ENCODE results near the gene SDC1. TPM values are rescaled to one million over a fixed set of nuclear protein-coding genes. Genes with fewer than 3 reads are reported as not detected.

The SDC1 gene
- polyA plus RNA-seq, 1 experiment: 42.0 TPM

DNA sequence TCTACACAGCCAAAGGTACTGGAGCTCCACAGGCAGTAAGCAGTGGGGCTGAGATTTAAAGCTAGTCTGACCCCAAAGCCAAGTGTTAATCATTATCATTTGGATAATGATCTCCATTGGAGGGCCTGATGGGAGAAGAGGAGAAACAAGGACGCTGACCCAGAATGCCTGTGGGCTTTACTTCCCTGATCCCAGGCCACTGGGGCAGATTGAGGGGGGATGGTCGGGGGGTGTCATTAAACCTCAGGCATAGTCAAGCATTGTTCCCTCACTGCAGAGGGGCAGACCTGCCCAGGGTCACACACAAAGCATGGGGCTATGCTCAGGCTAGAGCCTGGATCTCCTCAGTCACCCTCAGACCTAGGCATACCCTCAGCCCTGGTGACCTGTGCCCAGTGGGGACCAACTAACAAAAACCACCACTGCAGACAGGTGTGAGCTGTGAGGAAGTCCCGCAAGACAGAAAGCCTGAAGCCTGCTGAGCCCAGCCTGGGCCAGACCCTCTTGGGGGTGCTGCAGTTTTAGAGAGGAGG lies 53.4 kb downstream of the SDC1 start:
- no peak for TF ChIP-seq CTCF (IDR thresholded peaks at IDR 0.05; ENCODE audit: insufficient read depth, low read depth, low read length)
- Histone ChIP-seq H3K4me3 (ENCODE audit: low read depth, low read length) (no peak overlapping the region), H3K27me3 (ENCODE audit: control insufficient read depth, insufficient read depth, low read length) (no peaks in the 10 kb centered on the region; the same call in 1 of the 2 replicates), H3K36me3 (ENCODE audit: control insufficient read depth, insufficient read depth, low read length) (no peaks in the 10 kb centered on the region)
- no peak for DNase-seq (ENCODE audit: low read depth)
- POLR2A ChIA-PET: no interaction called here
- CTCF ChIA-PET: no interaction called here

GRCh38 chr2:20170704-20171250 lies 54.2 kb downstream of the SDC1 start:
- DNase-seq (ENCODE audit: low read depth): no peak
- Histone ChIP-seq H3K36me3 (ENCODE audit: control insufficient read depth, insufficient read depth, low read length) (no peaks in the 10 kb centered on the region), H3K27me3 (ENCODE audit: control insufficient read depth, insufficient read depth, low read length) (no peaks in the 10 kb centered on the region; the same call in 1 of the 2 replicates), H3K4me3 (ENCODE audit: low read depth, low read length) (no peak overlapping the region)
- POLR2A ChIA-PET: no interaction called here
- CTCF ChIA-PET: no interaction called here
- no peak for TF ChIP-seq CTCF (IDR thresholded peaks at IDR 0.05; ENCODE audit: insufficient read depth, low read depth, low read length)

DNA sequence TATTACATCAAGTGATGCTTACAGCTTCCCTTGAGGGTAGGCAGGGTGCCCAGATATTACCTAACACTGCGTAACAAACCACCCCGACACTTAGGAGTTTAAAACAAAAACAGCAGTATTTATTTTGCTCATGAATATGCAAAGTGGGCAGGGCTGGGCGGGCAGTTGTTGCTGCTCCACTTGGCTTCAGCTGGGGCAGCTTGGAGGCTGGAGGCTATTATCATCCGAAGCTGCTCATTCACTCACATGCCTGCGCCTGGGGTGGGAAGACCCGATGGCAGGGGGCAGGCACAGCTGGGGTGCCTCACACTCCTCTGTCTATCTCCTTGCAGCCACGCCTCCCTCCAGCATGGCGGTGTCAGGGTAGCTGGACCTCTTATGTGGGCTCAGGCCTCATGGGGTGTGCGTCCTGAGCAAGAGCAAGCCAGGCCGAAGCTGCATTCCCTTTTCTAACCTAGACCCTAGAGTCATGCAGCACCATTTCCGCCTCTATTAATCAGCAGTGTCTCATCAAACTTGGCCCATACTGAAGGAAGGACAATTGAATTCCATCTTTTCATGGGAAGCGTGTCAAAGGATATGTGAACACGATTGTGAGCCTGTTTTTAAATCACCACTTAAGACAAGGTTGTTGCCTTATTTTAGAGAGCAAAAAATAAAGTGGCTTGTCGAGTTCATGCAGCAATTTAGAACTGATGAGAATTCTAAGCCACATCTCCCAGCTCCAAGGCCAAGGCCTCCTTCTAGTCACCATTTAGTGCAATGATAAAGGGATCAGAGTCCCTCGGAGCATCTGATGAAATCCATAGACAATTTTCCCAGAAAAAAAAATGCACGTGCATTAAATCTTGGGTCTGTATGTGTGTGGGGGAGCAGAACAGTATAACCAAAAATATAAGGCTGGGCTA lies 54.9 kb downstream of the SDC1 start:
- ChIA-PET CTCF (interaction anchor here (0.9 kb wide), 1 partner anchor 13 kb away, joined by 3 read pairs; no protein-coding TSS in a partner anchor), POLR2A (no interaction called here)
- no peak for TF ChIP-seq CTCF (IDR thresholded peaks at IDR 0.05; ENCODE audit: insufficient read depth, low read depth, low read length)
- no peak for DNase-seq (ENCODE audit: low read depth)
- H3K36me3 ChIP-seq (ENCODE audit: control insufficient read depth, insufficient read depth, low read length): no peaks in the 10 kb centered on the region
- no peaks in the 10 kb centered on the region for H3K27me3 ChIP-seq (ENCODE audit: control insufficient read depth, insufficient read depth, low read length)
- H3K4me3 ChIP-seq (ENCODE audit: low read depth, low read length): no peak overlapping the region

GRCh38 chr2:20168727-20169696 lies 55.9 kb downstream of the SDC1 start:
- Histone ChIP-seq H3K36me3 (ENCODE audit: control insufficient read depth, insufficient read depth, low read length) (no peaks in the 10 kb centered on the region), H3K4me3 (ENCODE audit: low read depth, low read length) (no peak overlapping the region), H3K27me3 (ENCODE audit: control insufficient read depth, insufficient read depth, low read length) (no peaks in the 10 kb centered on the region)
- ChIA-PET POLR2A (no interaction called here), CTCF (interaction anchor here (1.0 kb wide), 1 partner anchor 33 kb away, joined by 4 read pairs; no protein-coding TSS in a partner anchor)
- TF ChIP-seq CTCF (IDR thresholded peaks at IDR 0.05; ENCODE audit: insufficient read depth, low read depth, low read length): no peak
- DNase-seq (ENCODE audit: low read depth): no peak
